Measurements from ENCODE around the gene POC1B. TPM values are rescaled to one million over a fixed set of nuclear protein-coding genes. Genes with fewer than 3 reads are reported as not detected.

POC1B gene
- polyA plus RNA-seq, 1 donor from 2014 or later, result 26.1 TPM

GRCh38 chr12:89523393-89523792 is 2.5 kb downstream of the POC1B start:
- peaks cover 36 to 56% (median 52%) of the 10 kb centered on the region in 3 donors for H3K4me1 Mint-ChIP-seq
- peak overlapping the region; percentile 91 to 99 (median 95) for H3K4me3 Mint-ChIP-seq
- H3K36me3 Mint-ChIP-seq, result peaks cover 8% of the 10 kb centered on the region
- no peaks in the 10 kb centered on the region for H3K9me3 Mint-ChIP-seq
- H3K27me3 Mint-ChIP-seq, result no peaks in the 10 kb centered on the region
- H3K27ac Mint-ChIP-seq, result peak overlapping the region; percentile 46 to 98 (median 78)

DNA sequence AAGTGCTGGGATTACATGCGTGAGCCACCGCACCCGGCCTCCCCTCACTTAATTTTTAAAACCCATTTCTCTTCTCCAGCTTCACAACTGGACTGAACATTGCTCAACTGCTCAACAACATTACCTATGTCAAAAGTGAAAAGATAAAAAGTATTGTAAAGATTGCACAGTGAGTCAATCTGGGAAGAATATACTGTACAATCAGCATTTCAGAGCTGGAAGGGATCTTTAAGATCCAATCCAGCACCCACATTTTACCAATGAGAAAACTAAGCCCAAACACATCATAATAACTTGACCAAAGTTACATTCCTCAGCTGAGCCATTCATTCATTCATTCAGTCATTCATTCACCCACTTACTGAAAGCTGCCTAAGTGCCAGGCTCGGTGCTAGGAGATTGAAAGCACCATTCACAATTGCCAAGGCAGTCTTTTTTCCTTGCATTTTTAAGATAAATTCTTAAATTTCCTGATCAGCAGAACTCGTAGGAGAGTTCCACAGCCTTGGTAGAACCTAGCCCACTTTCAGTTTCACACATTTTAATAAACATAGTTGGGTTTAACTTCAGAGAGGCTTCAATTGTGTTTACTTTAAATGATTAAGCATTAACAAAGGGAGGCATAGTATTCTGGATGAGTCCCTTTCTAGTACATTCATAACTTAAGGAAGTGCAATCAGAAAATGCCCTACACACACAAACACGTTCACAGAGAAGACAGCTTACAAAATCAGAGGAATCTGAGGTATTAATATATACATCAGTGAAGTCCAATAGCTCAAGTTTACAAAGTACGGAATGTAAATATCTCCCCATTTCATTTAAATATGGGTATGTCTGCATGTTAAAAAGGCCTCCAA is 4.3 kb downstream of the POC1B start:
- Mint-ChIP-seq H3K4me1 (peaks cover 36 to 54% (median 51%) of the 10 kb centered on the region in 3 donors), H3K4me3 (peak overlapping the region; percentile 7 to 80 (median 38)), H3K36me3 (peaks cover 8% of the 10 kb centered on the region), H3K27ac (no peak overlapping the region), H3K9me3 (no peaks in the 10 kb centered on the region), H3K27me3 (no peaks in the 10 kb centered on the region)

- Mint-ChIP-seq H3K27ac (no peak overlapping the region), H3K36me3 (peaks cover 2% of the 10 kb centered on the region), H3K4me3 (no peak overlapping the region), H3K9me3 (no peaks in the 10 kb centered on the region), H3K27me3 (no peaks in the 10 kb centered on the region), H3K4me1 (peaks cover 17 to 34% (median 24%) of the 10 kb centered on the region in 3 donors)
Observed at GRCh38 chr12:89517720-89518119, 8.1 kb downstream of the POC1B start.

DNA sequence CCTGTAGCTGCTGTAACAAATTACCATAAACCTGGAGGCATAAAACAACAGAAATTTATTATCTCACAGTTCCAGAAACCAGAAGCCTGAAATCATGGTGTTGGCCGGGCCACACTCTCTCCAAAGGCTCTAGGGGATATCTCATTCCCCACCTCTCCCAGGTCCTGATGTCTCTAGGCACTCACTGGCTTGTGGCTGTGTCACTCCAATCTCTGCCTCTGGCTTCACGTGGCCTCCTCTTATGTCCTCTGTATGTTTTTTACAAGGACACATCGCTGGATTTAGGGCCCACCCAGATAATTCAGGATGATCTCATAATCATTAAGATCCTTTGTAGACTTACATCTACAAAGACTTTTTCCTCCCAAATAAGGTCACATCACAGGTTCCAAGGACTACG is 9.2 kb downstream of the POC1B start:
- H3K36me3 Mint-ChIP-seq, result no peaks in the 10 kb centered on the region
- no peak overlapping the region for H3K27ac Mint-ChIP-seq
- no peaks in the 10 kb centered on the region for H3K9me3 Mint-ChIP-seq
- H3K4me3 Mint-ChIP-seq, result no peak overlapping the region
- no peaks in the 10 kb centered on the region for H3K27me3 Mint-ChIP-seq
- peaks cover 10 to 25% (median 14%) of the 10 kb centered on the region in 3 donors for H3K4me1 Mint-ChIP-seq

DNA sequence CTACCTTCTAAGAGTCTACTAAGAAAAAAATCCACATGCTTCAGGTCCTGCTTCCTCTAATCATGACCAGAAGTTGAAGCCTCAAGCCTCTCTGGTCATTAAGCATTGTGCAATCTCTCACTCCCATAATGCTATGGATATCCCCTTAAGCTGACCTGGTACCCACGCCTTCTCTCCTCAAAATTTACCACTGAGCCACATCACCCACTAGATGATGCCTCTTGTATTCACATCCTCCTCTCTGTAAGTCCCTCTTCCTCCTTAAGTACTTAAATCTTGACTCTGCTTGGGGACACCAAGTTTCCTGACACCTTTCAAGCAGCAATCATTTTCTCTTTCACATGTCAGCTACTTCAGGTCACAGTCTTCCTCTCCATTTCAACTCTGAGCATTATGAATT is 11.1 kb downstream of the POC1B start:
- Mint-ChIP-seq H3K4me3 (no peak overlapping the region), H3K27me3 (no peaks in the 10 kb centered on the region), H3K36me3 (no peaks in the 10 kb centered on the region), H3K9me3 (no peaks in the 10 kb centered on the region), H3K4me1 (peaks cover 6 to 18% (median 9%) of the 10 kb centered on the region in 3 donors), H3K27ac (no peak overlapping the region)

DNA sequence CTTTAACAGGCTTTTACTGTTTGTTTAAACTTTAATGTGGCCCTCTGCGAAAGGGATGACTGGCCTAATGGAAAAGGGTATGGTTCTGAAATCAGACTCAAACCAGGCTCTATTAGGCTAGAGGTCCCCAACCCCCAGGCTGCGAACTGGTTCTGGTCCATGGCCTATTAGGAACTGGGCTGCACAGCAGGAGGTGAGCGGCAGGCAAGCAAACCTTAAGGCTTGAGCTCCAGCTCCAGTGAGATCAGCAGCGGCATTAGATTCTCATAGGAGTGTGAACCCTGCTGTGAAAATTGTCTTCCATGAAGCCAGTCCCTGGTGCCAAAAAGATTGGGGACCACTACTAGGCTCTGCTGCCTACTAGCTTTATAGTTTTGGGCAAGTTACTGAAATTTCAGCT is 12.3 kb downstream of the POC1B start:
- H3K27me3 Mint-ChIP-seq, result no peaks in the 10 kb centered on the region
- H3K9me3 Mint-ChIP-seq, result no peaks in the 10 kb centered on the region
- H3K4me1 Mint-ChIP-seq, result peaks cover 6 to 11% (median 7%) of the 10 kb centered on the region in 3 donors
- H3K4me3 Mint-ChIP-seq, result no peak overlapping the region
- no peaks in the 10 kb centered on the region for H3K36me3 Mint-ChIP-seq
- no peak overlapping the region for H3K27ac Mint-ChIP-seq

- Mint-ChIP-seq H3K9me3 (no peaks in the 10 kb centered on the region), H3K27ac (no peak overlapping the region), H3K36me3 (peaks cover 1% of the 10 kb centered on the region), H3K27me3 (no peaks in the 10 kb centered on the region), H3K4me1 (peaks cover 0 to 6% (median 3%) of the 10 kb centered on the region in 3 donors), H3K4me3 (no peak overlapping the region)
Observed at GRCh38 chr12:89507015-89507824, 18.6 kb downstream of the POC1B start.

GRCh38 chr12:89506050-89506449 is 19.8 kb downstream of the POC1B start:
- H3K27ac Mint-ChIP-seq, result no peak overlapping the region
- no peaks in the 10 kb centered on the region for H3K27me3 Mint-ChIP-seq
- no peak overlapping the region for H3K4me3 Mint-ChIP-seq
- H3K4me1 Mint-ChIP-seq, result peaks cover 0 to 8% (median 4%) of the 10 kb centered on the region in 3 donors
- peaks cover 5% of the 10 kb centered on the region for H3K36me3 Mint-ChIP-seq
- no peaks in the 10 kb centered on the region for H3K9me3 Mint-ChIP-seq

DNA sequence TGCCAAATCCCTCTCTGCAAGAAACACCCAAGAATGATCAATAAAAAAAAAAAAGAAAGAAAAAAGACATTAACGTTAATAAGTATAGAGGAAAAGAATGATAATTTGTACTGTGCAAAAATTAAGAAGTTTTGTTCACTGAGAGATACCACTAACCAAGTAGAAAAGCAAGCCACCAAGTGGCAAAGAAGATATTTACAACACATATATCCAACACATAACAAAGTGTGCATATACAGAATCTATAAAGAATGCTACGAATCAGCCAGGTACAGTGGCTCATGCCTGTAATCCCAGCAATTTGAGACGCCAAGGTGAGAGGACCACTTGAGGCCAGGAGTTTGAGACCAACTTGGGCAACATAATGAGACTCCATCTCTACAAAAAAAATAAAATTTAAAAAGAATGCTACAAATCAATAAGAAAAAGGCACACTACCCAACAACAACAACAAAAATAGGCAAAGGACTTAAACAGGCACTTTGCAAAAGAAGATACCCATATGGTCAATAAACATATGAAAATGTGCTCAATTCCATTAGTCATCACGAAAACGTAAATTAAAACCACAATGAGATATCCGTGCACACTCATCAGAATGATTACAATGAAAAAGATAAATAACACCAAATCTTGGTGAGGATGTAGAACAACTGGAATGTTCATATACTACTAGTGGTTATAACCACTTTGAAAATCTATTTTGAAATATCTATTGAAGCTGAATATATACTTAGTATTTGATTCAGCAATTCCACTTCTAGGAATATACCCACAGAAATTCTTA is 21.1 kb downstream of the POC1B start:
- no peak overlapping the region for H3K4me3 Mint-ChIP-seq
- peaks cover 7% of the 10 kb centered on the region for H3K36me3 Mint-ChIP-seq
- H3K27me3 Mint-ChIP-seq, result no peaks in the 10 kb centered on the region
- H3K4me1 Mint-ChIP-seq, result peaks cover 0 to 8% (median 4%) of the 10 kb centered on the region in 3 donors
- no peak overlapping the region for H3K27ac Mint-ChIP-seq
- H3K9me3 Mint-ChIP-seq, result no peaks in the 10 kb centered on the region

- no peak overlapping the region for H3K4me3 Mint-ChIP-seq
- H3K36me3 Mint-ChIP-seq, result peaks cover 13% of the 10 kb centered on the region
- no peaks in the 10 kb centered on the region for H3K9me3 Mint-ChIP-seq
- peaks cover 3 to 5% (median 4%) of the 10 kb centered on the region in 3 donors for H3K4me1 Mint-ChIP-seq
- H3K27ac Mint-ChIP-seq, result no peak overlapping the region
- no peaks in the 10 kb centered on the region for H3K27me3 Mint-ChIP-seq
Observed at GRCh38 chr12:89501793-89502192, 24.1 kb downstream of the POC1B start.

GRCh38 chr12:89499857-89500256 is 26.0 kb downstream of the POC1B start:
- H3K27me3 Mint-ChIP-seq, result no peaks in the 10 kb centered on the region
- H3K4me3 Mint-ChIP-seq, result no peak overlapping the region
- H3K4me1 Mint-ChIP-seq, result peaks cover 8 to 11% (median 10%) of the 10 kb centered on the region in 3 donors
- H3K36me3 Mint-ChIP-seq, result peaks cover 14% of the 10 kb centered on the region
- H3K27ac Mint-ChIP-seq, result no peak overlapping the region
- no peaks in the 10 kb centered on the region for H3K9me3 Mint-ChIP-seq

GRCh38 chr12:89497467-89497866 is 28.4 kb downstream of the POC1B start:
- H3K9me3 Mint-ChIP-seq, result no peaks in the 10 kb centered on the region
- H3K4me3 Mint-ChIP-seq, result no peak overlapping the region
- peaks cover 20 to 26% (median 24%) of the 10 kb centered on the region in 3 donors for H3K4me1 Mint-ChIP-seq
- no peaks in the 10 kb centered on the region for H3K27me3 Mint-ChIP-seq
- peaks cover 14% of the 10 kb centered on the region for H3K36me3 Mint-ChIP-seq
- H3K27ac Mint-ChIP-seq, result no peak overlapping the region

DNA sequence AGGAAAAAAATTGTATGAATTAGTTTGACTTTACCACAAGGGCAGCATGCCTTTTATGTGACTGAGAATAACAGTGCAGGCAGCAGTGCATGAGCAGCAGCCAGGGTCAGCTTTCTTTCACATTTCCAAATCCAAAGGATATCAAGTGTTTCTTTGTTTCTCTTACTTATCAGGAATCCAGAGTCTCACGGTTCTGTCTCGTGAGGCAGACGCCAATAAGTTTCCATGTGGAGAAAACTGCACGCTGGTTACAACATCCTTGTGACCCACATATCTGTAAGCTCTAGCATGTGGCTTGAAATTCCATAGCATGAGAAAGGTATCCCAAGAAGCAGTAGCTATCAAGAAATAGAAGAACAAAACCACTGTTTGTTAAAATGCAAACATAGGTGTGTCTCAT is 28.8 kb downstream of the POC1B start:
- H3K4me1 Mint-ChIP-seq, result peaks cover 19 to 25% (median 24%) of the 10 kb centered on the region in 3 donors
- H3K4me3 Mint-ChIP-seq, result no peak overlapping the region
- peaks cover 14% of the 10 kb centered on the region for H3K36me3 Mint-ChIP-seq
- H3K27ac Mint-ChIP-seq, result no peak overlapping the region
- no peaks in the 10 kb centered on the region for H3K9me3 Mint-ChIP-seq
- H3K27me3 Mint-ChIP-seq, result no peaks in the 10 kb centered on the region

- H3K27me3 Mint-ChIP-seq, result no peaks in the 10 kb centered on the region
- peaks cover 13% of the 10 kb centered on the region for H3K36me3 Mint-ChIP-seq
- peaks cover 20 to 25% (median 24%) of the 10 kb centered on the region in 3 donors for H3K4me1 Mint-ChIP-seq
- no peaks in the 10 kb centered on the region for H3K9me3 Mint-ChIP-seq
- peak overlapping the region in 2 of 4 donors; percentile 14 to 61 for H3K4me3 Mint-ChIP-seq
- H3K27ac Mint-ChIP-seq, result no peak overlapping the region
Observed at GRCh38 chr12:89494411-89495231, 31.2 kb downstream of the POC1B start.
